Caco-2 (cell line): ENCODE measurements around the gene PGGT1B. TPM values are rescaled to one million over a fixed set of nuclear protein-coding genes. Genes with fewer than 3 reads are reported as not detected.

Experiments
- BruUV-seq: library from RNA; stranded (reverse); fragments of 400-500 nt; replicated peaks from 2 replicates; lab custom pipeline; 2021; lab: Mats Ljungman, UMichigan
- CTCF ChIA-PET: fragments of 300-600 bp; sonication (Branson Sonifier 250); formaldehyde crosslinking; loops from one replicate; lab custom pipeline; 2022; ENCODE audit warnings: antibody characterized with exemption; lab: Charles Lee
- POLR2A ChIA-PET: fragments of 300-600 bp; sonication (Branson Sonifier 250); formaldehyde crosslinking; loops from one replicate; lab custom pipeline; 2022; ENCODE audit warnings: antibody characterized with exemption; lab: Charles Lee
- DNase-seq, 2 experiments: peaks; one replicate each; pipeline versions ENCODE4 v3.0.0 to v3.0.0-alpha.2; 2020 to 2022
- H3K27me3 ChIP-seq: replicated peaks from 2 replicates; pipeline ENCODE4 v1.6.0; 2011; ENCODE audit warnings: low read length; ENCODE audit not compliant: control insufficient read depth, insufficient read depth
- H3K36me3 ChIP-seq: 2 replicates; pipeline ENCODE4 v1.5.1; 2011; ENCODE audit warnings: low read length; ENCODE audit not compliant: control insufficient read depth, insufficient read depth
- H3K4me1 ChIP-seq: fragments of 250-450 bp; sonication (Bioruptor Pico); 2 replicates; pipeline ENCODE4 v1.5.1; 2020; ENCODE audit warnings: mild to moderate bottlenecking
- H3K4me3 ChIP-seq: 2 replicates; pipeline ENCODE4 v1.5.1; 2011; ENCODE audit warnings: low read depth, mild to moderate bottlenecking, control low read depth, low read length
- H3K9me3 ChIP-seq: fragments of 250-450 bp; sonication (Bioruptor Pico); 2 replicates; pipeline ENCODE4 v1.5.1; 2020; ENCODE audit warnings: mild to moderate bottlenecking, moderate library complexity
- H3K27ac Mint-ChIP-seq: one replicate; pipeline ENCODE4 v1.8.0; 2022; ENCODE audit warnings: mixed read lengths; ENCODE audit not compliant: unreplicated experiment
- H3K27me3 Mint-ChIP-seq: one replicate; pipeline ENCODE4 v1.8.0; 2022; ENCODE audit warnings: mixed read lengths; ENCODE audit not compliant: insufficient read depth, unreplicated experiment
- H3K36me3 Mint-ChIP-seq: one replicate; pipeline ENCODE4 v1.8.0; 2022; ENCODE audit warnings: mild to moderate bottlenecking, mixed read lengths; ENCODE audit not compliant: insufficient read depth, unreplicated experiment
- H3K4me1 Mint-ChIP-seq: one replicate; pipeline ENCODE4 v1.8.0; 2022; ENCODE audit warnings: low read depth, mixed read lengths; ENCODE audit not compliant: unreplicated experiment
- H3K4me3 Mint-ChIP-seq: one replicate; pipeline ENCODE4 v1.8.0; 2022; ENCODE audit warnings: mild to moderate bottlenecking, moderate library complexity, mixed read lengths; ENCODE audit not compliant: unreplicated experiment
- H3K9me3 Mint-ChIP-seq: one replicate; pipeline ENCODE4 v1.8.0; 2022; ENCODE audit warnings: mixed read lengths; ENCODE audit not compliant: unreplicated experiment
- CTCF ChIP-seq, 2 experiments: fragments of 200-600 bp in 1 of 2; IDR thresholded peaks; 1 replicate in 1 of 2; 2 replicates in 1 of 2; pipeline versions ENCODE4 v1.5.1 to v1.8.0; 2011 to 2022; ENCODE audit warnings: antibody characterized with exemption in 1 of 2, control low read depth in 1 of 2, inconsistent platforms in 1 of 2, low read depth in 1 of 2, low read length in 1 of 2, mild to moderate bottlenecking in 1 of 2, moderate library complexity in 1 of 2; ENCODE audit not compliant: insufficient read depth in 1 of 2, severe bottlenecking in 1 of 2, unreplicated experiment in 1 of 2
- intact Hi-C: fragments of 100-400 bp; cut with micrococcal nuclease; formaldehyde crosslinking; loops from one replicate; pipeline ENCODE4 v1.10.0; 2022; ENCODE audit not compliant: unreplicated experiment
- total RNA-seq: library from RNA; stranded (reverse); gene quantifications from 2 replicates; pipeline ENCODE4 v1.2.3, GENCODE V29; 2022

Gene PGGT1B
- total RNA-seq, 1 experiment from 2014 or later = 39.4 TPM

GRCh38 chr5:115194676-115195075, 68.0 kb downstream of the PGGT1B start:
- intact Hi-C loops = no loop called here
- Histone ChIP-seq H3K4me3 (no peak overlapping the region), H3K4me1 (no peaks in the 10 kb centered on the region), H3K9me3 (no peaks in the 10 kb centered on the region), H3K27me3 (no peaks in the 10 kb centered on the region), H3K36me3 (no peaks in the 10 kb centered on the region)
- ChIA-PET POLR2A (no interaction called here), CTCF (no interaction called here)
- Mint-ChIP-seq H3K36me3 (no peaks in the 10 kb centered on the region), H3K4me3 (no peak overlapping the region), H3K27ac (no peak overlapping the region), H3K4me1 (no peaks in the 10 kb centered on the region), H3K27me3 (peaks cover 23% of the 10 kb centered on the region), H3K9me3 (no peaks in the 10 kb centered on the region)
- DNase-seq = no peak
- no peak for TF ChIP-seq CTCF (IDR thresholded peaks at IDR 0.05; ENCODE audit: insufficient read depth in 1 of 2, low read depth in 1 of 2, low read length in 1 of 2, severe bottlenecking in 1 of 2, unreplicated experiment in 1 of 2)
- no TSS peak for BruUV-seq

- Mint-ChIP-seq H3K27ac (no peak overlapping the region), H3K4me3 (no peak overlapping the region), H3K36me3 (no peaks in the 10 kb centered on the region), H3K27me3 (peaks cover 20% of the 10 kb centered on the region), H3K9me3 (no peaks in the 10 kb centered on the region), H3K4me1 (no peaks in the 10 kb centered on the region)
- BruUV-seq = no TSS peak
- intact Hi-C loops = no loop called here
- ChIA-PET CTCF (no interaction called here), POLR2A (no interaction called here)
- no peak for TF ChIP-seq CTCF (IDR thresholded peaks at IDR 0.05; ENCODE audit: insufficient read depth in 1 of 2, low read depth in 1 of 2, low read length in 1 of 2, severe bottlenecking in 1 of 2, unreplicated experiment in 1 of 2)
- Histone ChIP-seq H3K4me3 (no peak overlapping the region), H3K36me3 (no peaks in the 10 kb centered on the region), H3K4me1 (no peaks in the 10 kb centered on the region), H3K27me3 (no peaks in the 10 kb centered on the region), H3K9me3 (no peaks in the 10 kb centered on the region)
- DNase-seq = no peak
Measured at GRCh38 chr5:115193295-115193694, 69.4 kb downstream of the PGGT1B start.

- no peaks in the 10 kb centered on the region for H3K4me1 ChIP-seq
- intact Hi-C loops = no loop called here
- no peaks in the 10 kb centered on the region for H3K9me3 ChIP-seq
- no peaks in the 10 kb centered on the region for H3K36me3 Mint-ChIP-seq
- ChIA-PET CTCF (no interaction called here), POLR2A (no interaction called here)
- H3K4me3 Mint-ChIP-seq = no peak overlapping the region
- no peaks in the 10 kb centered on the region for H3K27me3 ChIP-seq
- no peak for TF ChIP-seq CTCF (IDR thresholded peaks at IDR 0.05; ENCODE audit: insufficient read depth in 1 of 2, low read depth in 1 of 2, low read length in 1 of 2, severe bottlenecking in 1 of 2, unreplicated experiment in 1 of 2)
- H3K4me1 Mint-ChIP-seq = no peaks in the 10 kb centered on the region
- H3K4me3 ChIP-seq = no peak overlapping the region
- no peak for DNase-seq
- H3K27me3 Mint-ChIP-seq = peaks cover 14% of the 10 kb centered on the region
- no peak overlapping the region for H3K27ac Mint-ChIP-seq
- no peaks in the 10 kb centered on the region for H3K9me3 Mint-ChIP-seq
- no TSS peak for BruUV-seq
- H3K36me3 ChIP-seq = no peaks in the 10 kb centered on the region
Measured at GRCh38 chr5:115192098-115192497, 70.6 kb downstream of the PGGT1B start.
